ENCODE data around the gene USP1.

The USP1 gene

GRCh38 chr1:62500210-62500609, 63.4 kb downstream of the USP1 start:
- no peak for DNase-seq
